HEK293 (cell line): ENCODE measurements around the gene EID2.
A peak's percentile ranks its signal among the peaks of the same experiment; 100 is the strongest.

Experiments
- CTCF ChIA-PET: fragments of 350-600 bp; formaldehyde crosslinking; extraction: SDS; loops from one replicate; lab custom pipeline; 2021; ENCODE audit warnings: antibody characterized with exemption; lab: Yijun Ruan, JAX
- POLR2A ChIA-PET: fragments of 300-600 bp; formaldehyde crosslinking; extraction: SDS; loops from one replicate; lab custom pipeline; 2020; ENCODE audit warnings: antibody characterized with exemption, inconsistent platforms; lab: Yijun Ruan, JAX
- H3K27ac ChIP-seq: fragments of 200-500 bp; sonication (Bioruptor generic); 2 replicates; pipeline ENCODE4 v1.5.1; 2014; ENCODE audit warnings: low read depth, low read length, control low read depth, inconsistent platforms; ENCODE audit errors: extremely low read depth
- H3K36me3 ChIP-seq, 2 experiments: fragments of 200-500 bp in 1 of 2; sonication (Bioruptor generic) in 1 of 2; 1 replicate in 1 of 2; 2 replicates in 1 of 2; pipeline ENCODE4 v1.5.1; 2014 to 2017; ENCODE audit warnings: inconsistent platforms in 2 of 2, low read length in 2 of 2; ENCODE audit not compliant: control insufficient read depth in 2 of 2, insufficient read depth in 1 of 2
- H3K4me1 ChIP-seq: fragments of 200-500 bp; sonication (Bioruptor generic); 2 replicates; pipeline ENCODE4 v1.5.1; 2014; ENCODE audit warnings: mild to moderate bottlenecking, low read length, inconsistent platforms; ENCODE audit not compliant: control insufficient read depth, insufficient read depth
- H3K4me3 ChIP-seq: 2 replicates; pipeline ENCODE4 v1.5.1; 2011; ENCODE audit warnings: low read depth, mild to moderate bottlenecking, control low read depth, low read length, moderate library complexity
- H3K9me3 ChIP-seq: fragments of 200-500 bp; sonication (Bioruptor generic); 2 replicates; pipeline ENCODE4 v1.5.1; 2014; ENCODE audit warnings: low read depth, low read length, inconsistent platforms; ENCODE audit not compliant: control insufficient read depth, insufficient read depth
- GFI1B ChIP-seq: fragments of 450-650 bp; formaldehyde crosslinking; IDR thresholded peaks from 2 replicates; pipeline ENCODE4 v1.5.1; 2016; ENCODE audit warnings: missing biosample characterization, missing genetic modification characterization
- MYNN ChIP-seq: fragments of 450-650 bp; formaldehyde crosslinking; IDR thresholded peaks from 2 replicates; pipeline ENCODE4 v1.5.1; 2016; ENCODE audit warnings: missing biosample characterization, missing genetic modification characterization, borderline replicate concordance
- SALL2 ChIP-seq: fragments of 450-650 bp; formaldehyde crosslinking; IDR thresholded peaks from 2 replicates; pipeline ENCODE4 v1.5.0; 2017; ENCODE audit warnings: missing biosample characterization, mild to moderate bottlenecking, missing genetic modification characterization, borderline replicate concordance
- SETDB1 ChIP-seq: IDR thresholded peaks from one replicate; pipeline ENCODE4 v1.6.1; 2017; ENCODE audit warnings: mild to moderate bottlenecking, low read length, moderate library complexity, mixed read lengths; ENCODE audit not compliant: insufficient read length
- TRIM28 ChIP-seq: IDR thresholded peaks from 2 replicates; pipeline ENCODE4 v1.6.1; 2011; ENCODE audit warnings: low read length, control low read depth, borderline replicate concordance
- ZBTB21 ChIP-seq: fragments of 450-650 bp; formaldehyde crosslinking; IDR thresholded peaks from 2 replicates; pipeline ENCODE4 v1.5.1; 2017; ENCODE audit warnings: missing biosample characterization, missing genetic modification characterization
- ZBTB44 ChIP-seq: fragments of 450-650 bp; IDR thresholded peaks from 2 replicates; pipeline ENCODE4 v1.5.1; 2018; ENCODE audit warnings: missing biosample characterization, mild to moderate bottlenecking, missing genetic modification characterization
- ZBTB48 ChIP-seq: fragments of 450-650 bp; formaldehyde crosslinking; IDR thresholded peaks from 2 replicates; pipeline ENCODE4 v1.5.1; 2016; ENCODE audit warnings: missing biosample characterization, missing genetic modification characterization
- ZFP37 ChIP-seq: fragments of 450-650 bp; formaldehyde crosslinking; IDR thresholded peaks from 2 replicates; pipeline ENCODE4 v1.5.1; 2016; ENCODE audit warnings: missing biosample characterization, missing genetic modification characterization
- ZNF2 ChIP-seq: fragments of 450-650 bp; formaldehyde crosslinking; IDR thresholded peaks from 2 replicates; pipeline ENCODE4 v1.5.1; 2016; ENCODE audit warnings: missing biosample characterization, missing genetic modification characterization
- ZNF280D ChIP-seq: fragments of 450-650 bp; formaldehyde crosslinking; IDR thresholded peaks from 2 replicates; pipeline ENCODE4 v1.5.1; 2016; ENCODE audit warnings: missing biosample characterization, missing genetic modification characterization
- ZNF292 ChIP-seq: fragments of 450-650 bp; formaldehyde crosslinking; IDR thresholded peaks from 2 replicates; pipeline ENCODE4 v1.5.1; 2016; ENCODE audit warnings: low read depth, missing biosample characterization, missing genetic modification characterization, borderline replicate concordance
- ZNF302 ChIP-seq: fragments of 450-650 bp; formaldehyde crosslinking; IDR thresholded peaks from 2 replicates; pipeline ENCODE4 v1.5.1; 2016; ENCODE audit warnings: missing biosample characterization, missing genetic modification characterization, low read depth
- ZNF426 ChIP-seq: fragments of 450-650 bp; formaldehyde crosslinking; IDR thresholded peaks from 2 replicates; pipeline ENCODE4 v1.5.1; 2017; ENCODE audit warnings: missing biosample characterization, missing genetic modification characterization, mild to moderate bottlenecking, inconsistent platforms, moderate library complexity
- ZNF433 ChIP-seq: fragments of 450-650 bp; formaldehyde crosslinking; IDR thresholded peaks from 2 replicates; pipeline ENCODE4 v1.5.1; 2016; ENCODE audit warnings: missing biosample characterization, missing genetic modification characterization, low read depth
- ZNF530 ChIP-seq: fragments of 450-650 bp; formaldehyde crosslinking; IDR thresholded peaks from 2 replicates; pipeline ENCODE4 v1.5.1; 2016; ENCODE audit warnings: low read depth, missing biosample characterization, missing genetic modification characterization
- ZNF548 ChIP-seq: fragments of 450-650 bp; formaldehyde crosslinking; IDR thresholded peaks from 2 replicates; pipeline ENCODE4 v1.5.1; 2016; ENCODE audit warnings: missing biosample characterization, missing genetic modification characterization
- ZNF561 ChIP-seq: fragments of 450-650 bp; IDR thresholded peaks from 2 replicates; pipeline ENCODE4 v1.5.1; 2018; ENCODE audit warnings: missing biosample characterization, missing genetic modification characterization, borderline replicate concordance
- ZNF623 ChIP-seq: fragments of 450-650 bp; formaldehyde crosslinking; IDR thresholded peaks from 2 replicates; pipeline ENCODE4 v1.5.1; 2016; ENCODE audit warnings: missing biosample characterization, missing genetic modification characterization
- ZNF629 ChIP-seq: fragments of 450-650 bp; formaldehyde crosslinking; IDR thresholded peaks from 2 replicates; pipeline ENCODE4 v1.5.1; 2017; ENCODE audit warnings: missing biosample characterization, missing genetic modification characterization
- ZNF670 ChIP-seq: fragments of 450-650 bp; formaldehyde crosslinking; IDR thresholded peaks from 2 replicates; pipeline ENCODE4 v1.5.1; 2016; ENCODE audit warnings: missing biosample characterization, missing genetic modification characterization, low read depth
- ZNF692 ChIP-seq: fragments of 450-650 bp; formaldehyde crosslinking; IDR thresholded peaks from 2 replicates; pipeline ENCODE4 v1.5.1; 2016; ENCODE audit warnings: missing biosample characterization, missing genetic modification characterization
- ZNF791 ChIP-seq: fragments of 450-650 bp; formaldehyde crosslinking; IDR thresholded peaks from 2 replicates; pipeline ENCODE4 v1.5.1; 2016; ENCODE audit warnings: missing biosample characterization, missing genetic modification characterization
- ZNF830 ChIP-seq: fragments of 450-650 bp; IDR thresholded peaks from 2 replicates; pipeline ENCODE4 v1.5.0; 2018; ENCODE audit warnings: missing biosample characterization, missing genetic modification characterization, low read depth, mild to moderate bottlenecking, moderate library complexity
- TF ChIP-seq, protein P1 (sequence below): fragments of 450-650 bp; formaldehyde crosslinking; IDR thresholded peaks from 2 replicates; pipeline ENCODE4 v1.5.1; 2016; ENCODE audit warnings: missing biosample characterization, missing genetic modification characterization
- TF ChIP-seq, protein P2 (sequence below): fragments of 450-650 bp; formaldehyde crosslinking; IDR thresholded peaks from 2 replicates; pipeline ENCODE4 v1.5.1; 2016; ENCODE audit warnings: missing biosample characterization, missing genetic modification characterization
- TF ChIP-seq, protein P3 (sequence below): fragments of 450-650 bp; formaldehyde crosslinking; IDR thresholded peaks from 2 replicates; pipeline ENCODE4 v1.5.1; 2016; ENCODE audit warnings: missing biosample characterization, missing genetic modification characterization

The EID2 gene

GRCh38 chr19:39518458-39518857 lies 21.5 kb downstream of the EID2 start (continued):
- TF ChIP-seq ZNF548 (tag by site-specific recombination) (no peak), TRIM28 (no peak), ZNF830 (tag by site-specific recombination) (no peak), ZNF433 (no peak), ZNF692 (tag by site-specific recombination) (no peak), ZBTB21 (no peak)

DNA sequence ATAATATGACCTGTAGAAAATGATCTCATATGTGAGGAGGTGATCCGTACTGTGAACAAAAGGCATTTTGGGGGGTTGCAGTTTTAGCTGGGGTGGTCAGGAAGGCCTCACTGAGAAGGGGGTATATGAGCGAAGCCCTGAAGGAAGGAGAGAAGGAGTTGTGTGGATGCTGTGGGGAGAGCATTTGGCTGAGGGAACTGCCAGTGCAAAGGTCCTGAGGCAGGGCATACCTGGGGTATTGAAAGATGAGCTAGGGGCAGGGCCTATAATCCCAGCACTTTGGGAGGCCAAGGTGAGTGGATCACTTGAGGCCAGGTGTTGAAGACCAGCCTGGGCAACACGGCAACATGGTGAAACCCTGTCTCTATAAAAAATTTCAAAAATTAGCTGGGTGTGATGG lies 22.5 kb downstream of the EID2 start:
- ChIA-PET POLR2A (interaction anchor here (0.6 to 3.5 kb wide), 4 partner anchors 11 to 82 kb away, joined by 4 to 18 read pairs (median 10); partner anchors contain the start of genes RPS16 and TIMM50), CTCF (interaction anchor here (0.5 to 1.4 kb wide), 2 partner anchors 14 to 83 kb away, joined by 3 to 12 read pairs; no protein-coding TSS in a partner anchor)
- H3K9me3 ChIP-seq = no peaks in the 10 kb centered on the region
- H3K4me3 ChIP-seq = no peak overlapping the region
- peaks cover 0 to 5% of the 10 kb centered on the region in 2 experiments; a peak in 1 of 3 replicates for H3K36me3 ChIP-seq
- H3K27ac ChIP-seq = no peak overlapping the region
- peaks cover 18% of the 10 kb centered on the region for H3K4me1 ChIP-seq
- TF ChIP-seq ZFP37 (tag by site-specific recombination) (no peak), ZNF302 (tag by site-specific recombination) (no peak), ZNF629 (tag by site-specific recombination) (no peak), SETDB1 (no peak), ZNF280D (tag by site-specific recombination) (0 out of 2 replicates have a peak, but pooled peaks have one; percentile 29), ZNF2 (no peak), MYNN (tag by site-specific recombination) (no peak), ZBTB48 (tag by site-specific recombination) (no peak), ZNF530 (tag by site-specific recombination) (no peak), ZNF292 (tag by site-specific recombination) (no peak), SALL2 (tag by site-specific recombination) (no peak), ZNF426 (no peak), ZNF623 (tag by site-specific recombination) (peak; percentile 99), ZNF561 (tag by site-specific recombination) (no peak), ZNF670 (tag by site-specific recombination) (no peak), GFI1B (tag by site-specific recombination) (no peak), ZBTB44 (tag by site-specific recombination) (no peak), ZNF791 (tag by site-specific recombination) (no peak)
- TF ChIP-seq, protein P1, sequence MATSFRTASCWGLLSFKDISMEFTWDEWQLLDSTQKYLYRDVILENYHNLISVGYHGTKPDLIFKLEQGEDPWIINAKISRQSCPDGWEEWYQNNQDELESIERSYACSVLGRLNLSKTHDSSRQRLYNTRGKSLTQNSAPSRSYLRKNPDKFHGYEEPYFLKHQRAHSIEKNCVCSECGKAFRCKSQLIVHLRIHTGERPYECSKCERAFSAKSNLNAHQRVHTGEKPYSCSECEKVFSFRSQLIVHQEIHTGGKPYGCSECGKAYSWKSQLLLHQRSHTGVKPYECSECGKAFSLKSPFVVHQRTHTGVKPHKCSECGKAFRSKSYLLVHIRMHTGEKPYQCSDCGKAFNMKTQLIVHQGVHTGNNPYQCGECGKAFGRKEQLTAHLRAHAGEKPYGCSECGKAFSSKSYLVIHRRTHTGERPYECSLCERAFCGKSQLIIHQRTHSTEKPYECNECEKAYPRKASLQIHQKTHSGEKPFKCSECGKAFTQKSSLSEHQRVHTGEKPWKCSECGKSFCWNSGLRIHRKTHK = no peak
- TF ChIP-seq, protein P2, sequence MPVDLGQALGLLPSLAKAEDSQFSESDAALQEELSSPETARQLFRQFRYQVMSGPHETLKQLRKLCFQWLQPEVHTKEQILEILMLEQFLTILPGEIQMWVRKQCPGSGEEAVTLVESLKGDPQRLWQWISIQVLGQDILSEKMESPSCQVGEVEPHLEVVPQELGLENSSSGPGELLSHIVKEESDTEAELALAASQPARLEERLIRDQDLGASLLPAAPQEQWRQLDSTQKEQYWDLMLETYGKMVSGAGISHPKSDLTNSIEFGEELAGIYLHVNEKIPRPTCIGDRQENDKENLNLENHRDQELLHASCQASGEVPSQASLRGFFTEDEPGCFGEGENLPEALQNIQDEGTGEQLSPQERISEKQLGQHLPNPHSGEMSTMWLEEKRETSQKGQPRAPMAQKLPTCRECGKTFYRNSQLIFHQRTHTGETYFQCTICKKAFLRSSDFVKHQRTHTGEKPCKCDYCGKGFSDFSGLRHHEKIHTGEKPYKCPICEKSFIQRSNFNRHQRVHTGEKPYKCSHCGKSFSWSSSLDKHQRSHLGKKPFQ (tag by site-specific recombination) = no peak
- TF ChIP-seq, protein P3, sequence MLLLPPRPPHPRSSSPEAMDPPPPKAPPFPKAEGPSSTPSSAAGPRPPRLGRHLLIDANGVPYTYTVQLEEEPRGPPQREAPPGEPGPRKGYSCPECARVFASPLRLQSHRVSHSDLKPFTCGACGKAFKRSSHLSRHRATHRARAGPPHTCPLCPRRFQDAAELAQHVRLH = 0 out of 2 replicates have a peak, but pooled peaks have one; percentile 67
